SIG-M5 treated with dmso at 0.1 percent for 504 hours (cell line): Measurements from ENCODE around the gene KCNK6.
A peak's percentile ranks its signal among the peaks of the same experiment; 100 is the strongest.
"Not testable (repeated sequence)": the region's sequence is repeated elsewhere in the genome, so short reads cannot be mapped to it uniquely, and the experiment has no call there.

Source experiments
- DNase-seq: peaks from one replicate; lab custom pipeline; 2025; ENCODE audit not compliant: unreplicated experiment; lab: John Stamatoyannopoulos, UW

The KCNK6 gene

GRCh38 chr19:38321646-38322196 is 2.1 kb downstream of the KCNK6 start:
- peak; percentile 24 for DNase-seq

- DNase-seq = no peak
These were observed 3.6 kb downstream of the KCNK6 start for GRCh38 chr19:38323291-38323690.

GRCh38 chr19:38324431-38324830 is 4.8 kb downstream of the KCNK6 start:
- DNase-seq = no peak

GRCh38 chr19:38326591-38326990 is 6.9 kb downstream of the KCNK6 start:
- no peak for DNase-seq

- no peak for DNase-seq
These were observed 10.0 kb downstream of the KCNK6 start for GRCh38 chr19:38329651-38330050.

- DNase-seq = no peak
These were observed 12.1 kb downstream of the KCNK6 start for GRCh38 chr19:38331728-38332127.

GRCh38 chr19:38333245-38333644 is 13.6 kb downstream of the KCNK6 start:
- no peak for DNase-seq

GRCh38 chr19:38335949-38336637 is 16.4 kb downstream of the KCNK6 start:
- peak; percentile 97 for DNase-seq

- peak; percentile 96 for DNase-seq
These were observed 17.2 kb downstream of the KCNK6 start for GRCh38 chr19:38336638-38337359.

- no peak for DNase-seq
These were observed 17.7 kb downstream of the KCNK6 start for GRCh38 chr19:38337360-38337653.

GRCh38 chr19:38339011-38339410 is 19.4 kb downstream of the KCNK6 start:
- not testable (repeated sequence) for DNase-seq

GRCh38 chr19:38340927-38341326 is 21.3 kb downstream of the KCNK6 start:
- no peak for DNase-seq

GRCh38 chr19:38346837-38347236 is 27.2 kb downstream of the KCNK6 start:
- no peak for DNase-seq

- DNase-seq = no peak
These were observed 31.2 kb downstream of the KCNK6 start for GRCh38 chr19:38350883-38351282.

- DNase-seq = no peak
These were observed 32.3 kb downstream of the KCNK6 start for GRCh38 chr19:38351865-38352395.

- no peak for DNase-seq
These were observed 33.0 kb downstream of the KCNK6 start for GRCh38 chr19:38352611-38353010.

GRCh38 chr19:38355728-38356725 is 36.4 kb downstream of the KCNK6 start:
- no peak for DNase-seq

GRCh38 chr19:38358071-38358470 is 38.4 kb downstream of the KCNK6 start:
- DNase-seq = no peak

- DNase-seq = no peak
These were observed 39.8 kb downstream of the KCNK6 start for GRCh38 chr19:38359242-38360021.

GRCh38 chr19:38360351-38360750 is 40.7 kb downstream of the KCNK6 start:
- no peak for DNase-seq
